Activated CD4-positive, alpha-beta T cell treated with anti-CD3 and anti-CD28 coated beads, Interleukin-2, amount 50 U/mL, for 48 hours (primary cell): ENCODE measurements around the gene EXOC6.
"Not testable (repeated sequence)": the region's sequence is repeated elsewhere in the genome, so short reads cannot be mapped to it uniquely, and the experiment has no call there.

Source experiments
- DNase-seq, 2 experiments: peaks; one replicate each; pipeline ENCODE4 v3.0.0-alpha.2; 2020

EXOC6 gene

DNA sequence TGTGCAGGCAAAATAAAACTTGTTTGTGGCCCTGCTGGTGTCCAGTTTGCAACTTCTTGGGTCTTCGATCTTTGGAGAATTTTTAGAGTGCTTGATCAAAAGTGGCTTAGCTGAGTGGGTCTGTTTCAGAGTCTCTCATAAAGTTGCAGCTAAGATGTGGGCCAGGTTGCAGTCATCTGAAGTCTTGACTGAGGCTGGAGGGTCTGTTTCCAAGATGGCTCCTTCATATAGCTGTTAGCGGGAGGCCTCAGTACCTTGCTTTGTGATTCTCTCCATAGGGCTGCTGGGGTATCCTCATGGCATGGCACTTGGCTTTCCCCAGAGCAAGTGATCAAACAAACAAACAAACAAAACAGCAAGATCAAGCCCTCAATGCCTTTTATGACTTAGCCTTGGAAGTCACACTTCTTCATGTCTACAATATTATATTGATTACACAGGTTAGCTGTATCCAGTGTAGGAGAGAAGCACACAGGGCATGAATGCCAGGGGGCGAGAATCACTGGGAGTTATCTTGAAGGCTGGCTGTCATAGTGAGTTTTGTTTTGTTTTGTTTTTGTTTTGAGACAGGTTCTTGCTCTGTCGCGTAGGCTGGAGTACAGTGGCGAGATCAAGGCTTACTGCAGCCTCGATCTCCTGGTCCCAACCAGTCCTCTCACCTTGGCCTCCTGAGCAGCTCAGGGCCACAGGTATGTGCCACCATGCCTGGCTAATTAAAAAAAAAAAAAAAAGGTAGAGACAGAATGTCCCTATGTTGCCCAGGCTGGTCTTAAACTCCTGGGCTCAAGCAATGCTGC is 235.6 kb downstream of the EXOC6 start:
- no peak for DNase-seq

DNA sequence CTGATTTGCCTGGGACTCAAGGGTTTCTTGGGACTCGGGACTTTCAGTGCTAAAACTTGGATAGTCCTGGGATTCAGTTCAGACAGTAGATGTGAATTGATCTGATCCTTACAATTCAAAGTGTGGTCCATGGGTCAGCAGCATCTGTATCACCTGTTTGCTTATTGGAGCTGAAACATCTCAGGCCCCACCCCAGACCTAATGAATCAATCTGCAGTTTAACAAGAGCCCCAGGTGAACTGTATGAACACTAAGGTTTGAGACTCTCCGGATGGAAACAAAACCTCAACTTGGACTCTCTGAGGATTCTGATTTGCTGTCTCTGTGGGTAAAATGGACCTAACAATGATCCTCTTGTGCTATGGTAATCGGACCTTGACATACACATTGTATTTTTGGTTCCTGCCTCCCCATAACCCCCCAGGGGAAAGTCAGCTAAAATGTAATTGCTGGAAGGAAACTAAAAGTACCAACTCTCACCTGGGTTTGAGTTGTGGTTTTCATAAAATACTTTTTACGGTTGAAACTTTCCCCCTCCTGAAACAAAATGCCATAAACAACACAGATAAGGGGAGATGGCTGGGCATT is 237.0 kb downstream of the EXOC6 start:
- DNase-seq, result no peak

DNA sequence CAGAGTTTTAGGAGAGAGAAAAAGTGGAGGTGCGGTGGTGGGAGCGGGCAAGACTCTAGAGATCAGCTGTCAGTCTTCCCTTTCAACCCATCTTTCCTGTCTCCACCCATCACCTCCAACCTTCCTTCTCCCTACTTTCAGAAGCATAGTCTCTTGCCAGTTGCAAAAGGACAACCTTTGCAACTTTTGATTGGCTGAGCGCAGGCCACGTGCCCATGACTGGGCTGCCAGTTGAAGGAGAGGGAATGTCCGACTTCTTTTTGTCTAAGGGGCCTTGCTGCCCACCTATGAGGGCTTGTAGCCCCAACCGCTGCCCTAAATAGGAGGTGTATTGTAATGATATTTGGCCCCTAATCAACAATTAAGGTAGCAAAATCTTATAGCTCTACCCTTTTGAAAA is 238.0 kb downstream of the EXOC6 start:
- no peak for DNase-seq

DNA sequence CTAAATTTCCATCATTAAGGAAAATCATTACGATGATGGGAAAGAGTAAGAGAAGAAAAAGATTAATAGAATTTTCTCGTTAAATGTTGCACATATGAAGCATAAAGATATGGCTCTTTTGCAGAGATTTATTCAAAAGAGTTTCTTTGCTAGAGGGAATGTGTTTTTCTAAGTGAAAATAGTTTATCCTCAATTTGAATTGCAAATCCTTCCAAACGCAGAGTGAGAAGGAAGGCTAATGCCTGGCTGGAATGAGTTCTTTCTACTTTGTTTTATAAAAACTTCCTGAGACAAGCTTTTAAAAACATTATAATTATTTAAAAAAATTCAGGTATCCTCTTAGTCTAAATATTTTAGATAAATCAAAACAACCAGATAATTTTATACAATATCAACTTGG is 239.5 kb downstream of the EXOC6 start:
- no peak for DNase-seq

DNA sequence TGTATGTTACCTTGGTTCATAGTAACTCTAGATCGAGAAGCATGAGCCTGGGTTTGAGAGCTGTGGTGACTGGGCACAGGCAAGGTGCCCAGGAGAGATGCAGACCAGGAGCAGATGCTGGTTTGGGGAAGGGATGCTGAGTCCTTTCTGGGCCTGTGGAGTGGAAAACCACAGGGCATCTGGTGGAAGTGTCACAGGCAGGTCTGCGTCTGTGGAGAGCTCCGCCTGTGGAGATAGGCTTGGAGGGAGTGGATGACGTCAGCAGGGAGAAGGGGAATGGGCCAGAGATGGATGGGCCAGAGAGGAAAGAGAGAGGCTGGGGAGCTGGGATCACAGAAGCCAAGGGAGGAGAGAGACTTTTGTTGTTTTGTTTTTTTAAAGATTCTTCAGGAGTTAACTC is 240.1 kb downstream of the EXOC6 start:
- no peak for DNase-seq

DNA sequence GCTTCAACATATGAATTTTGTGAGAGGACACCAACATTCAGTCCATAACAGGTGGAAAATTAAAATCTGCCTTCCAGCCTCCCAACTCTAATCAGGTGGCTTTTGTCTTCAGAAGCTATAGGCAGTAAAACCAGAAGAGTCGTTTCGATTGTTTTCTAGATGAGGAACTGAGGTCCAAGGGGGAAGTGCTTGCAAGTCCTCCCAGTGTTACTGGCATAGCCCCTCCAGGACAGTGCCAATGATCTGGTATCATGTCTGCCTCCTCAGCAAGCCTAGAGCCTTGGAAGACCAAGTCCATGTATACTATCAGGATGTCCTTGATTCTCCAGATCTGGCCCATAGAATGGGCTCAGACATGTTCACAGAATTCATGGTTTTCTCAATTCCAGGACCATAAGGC is 242.3 kb downstream of the EXOC6 start:
- DNase-seq, result no peak

DNA sequence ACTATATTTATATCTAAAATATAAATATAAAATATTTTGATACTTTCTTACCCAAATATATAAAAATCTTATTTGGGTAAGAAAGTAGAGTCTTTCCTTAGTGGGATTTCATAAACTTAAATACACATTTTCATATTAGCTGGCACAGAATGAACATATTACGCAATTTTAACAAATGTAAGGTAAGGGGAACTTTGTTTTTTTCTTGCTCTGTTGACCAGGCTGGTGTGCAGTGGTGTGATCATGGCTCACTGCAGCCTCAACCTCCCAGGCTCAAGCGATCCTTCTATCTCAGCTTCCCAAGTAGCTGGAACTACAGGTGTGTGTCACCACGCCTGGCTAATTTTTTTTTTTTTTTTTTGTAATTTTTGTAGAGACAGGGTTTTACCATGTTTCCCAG is 243.6 kb downstream of the EXOC6 start:
- no peak for DNase-seq

DNA sequence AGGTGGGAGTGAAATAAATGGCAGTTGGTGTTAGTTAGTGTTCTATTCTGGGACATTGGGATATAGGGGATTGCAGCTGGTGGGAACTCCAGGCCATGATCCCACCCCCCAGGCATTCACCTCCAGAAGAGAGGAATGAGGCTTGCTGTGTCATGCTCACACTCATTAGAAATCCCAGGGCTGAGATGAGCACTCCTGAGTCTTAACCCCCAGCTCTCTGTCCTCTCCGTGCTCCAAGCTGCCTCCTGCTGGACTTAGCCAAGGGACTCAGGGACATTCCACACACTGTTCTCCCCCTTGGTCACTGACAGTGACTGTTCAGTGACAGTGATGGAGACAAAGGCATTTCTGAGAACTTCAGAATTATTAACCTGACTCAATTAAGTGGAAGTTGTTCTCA is 246.9 kb downstream of the EXOC6 start:
- DNase-seq, result no peak

DNA sequence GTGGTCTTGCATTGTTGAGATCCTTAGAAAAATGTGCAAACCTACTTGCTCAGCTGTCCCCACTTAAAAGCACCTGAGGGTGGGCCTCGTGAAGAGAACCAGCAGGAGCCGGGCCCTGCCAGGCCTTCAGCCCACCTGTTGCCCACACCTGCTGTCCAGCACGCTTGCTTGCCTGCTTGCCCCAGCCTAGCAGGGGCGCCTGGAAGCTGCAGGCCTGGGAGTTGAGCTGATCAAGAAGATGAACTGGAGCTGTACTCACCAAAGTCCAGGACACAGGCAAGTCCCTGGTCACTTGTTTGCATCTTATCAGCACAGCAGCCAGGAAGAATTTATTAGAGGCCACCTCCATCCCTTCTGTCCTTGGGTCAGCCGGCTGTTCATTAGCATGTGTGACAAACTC is 248.6 kb downstream of the EXOC6 start:
- DNase-seq, result no peak

DNA sequence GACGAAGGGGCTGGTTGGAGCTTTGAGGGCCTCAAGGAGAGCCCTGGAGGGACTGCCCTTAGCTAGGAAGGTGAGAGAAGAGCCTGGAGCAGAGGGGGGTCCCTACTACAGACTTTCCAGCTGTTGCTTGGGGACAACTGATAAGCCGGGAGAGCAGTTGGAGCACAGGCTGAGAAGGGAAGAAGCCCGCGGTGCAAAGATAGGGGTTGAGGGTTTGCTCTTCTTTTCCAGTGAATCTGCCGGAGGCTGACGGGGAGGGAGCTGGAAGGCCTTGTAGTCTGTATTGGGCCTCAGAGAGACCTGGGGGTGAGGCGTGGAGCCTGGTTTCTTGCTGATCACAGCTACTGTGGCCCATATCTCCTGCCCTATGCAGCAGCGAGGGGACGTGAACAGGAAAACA is 249.1 kb downstream of the EXOC6 start:
- DNase-seq, result no peak

DNA sequence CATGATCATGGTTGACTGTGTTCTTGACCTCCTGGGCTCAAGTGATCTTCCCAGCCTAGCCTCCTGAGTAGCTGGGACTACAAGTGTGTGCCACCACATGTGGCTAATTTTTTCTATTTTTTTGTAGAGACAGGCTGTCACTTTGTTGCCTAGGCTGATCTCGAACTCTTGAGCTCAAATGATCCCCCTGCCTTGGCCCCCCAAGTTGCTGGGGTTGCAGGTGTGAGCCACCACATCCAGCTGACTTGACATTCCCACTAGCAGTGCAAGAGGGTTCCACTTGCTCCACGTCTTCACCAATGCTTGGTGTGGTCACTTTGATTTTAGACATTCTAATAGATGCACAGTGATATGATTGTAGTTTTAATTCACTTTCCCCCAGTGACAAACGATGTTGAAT is 250.5 kb downstream of the EXOC6 start:
- DNase-seq, result no peak

DNA sequence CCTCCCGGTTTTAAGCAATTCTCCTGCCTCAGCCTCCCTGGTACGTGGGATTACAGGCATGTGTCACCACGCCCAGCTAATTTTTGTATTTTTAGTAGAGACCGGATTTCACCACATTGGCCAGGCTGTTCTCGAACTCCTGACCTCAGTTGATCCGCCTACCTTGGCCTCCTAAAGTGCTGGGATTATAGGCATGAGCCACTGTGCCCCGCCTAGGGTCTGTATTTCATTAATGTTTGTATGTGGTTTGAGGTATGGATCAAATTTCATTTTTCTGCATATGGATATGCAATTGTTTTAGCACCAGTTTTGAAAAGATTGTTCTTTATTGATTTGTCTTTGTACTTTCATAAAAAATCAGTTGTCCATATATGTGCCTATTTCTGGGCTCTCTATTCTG is 251.3 kb downstream of the EXOC6 start:
- DNase-seq, result no peak

DNA sequence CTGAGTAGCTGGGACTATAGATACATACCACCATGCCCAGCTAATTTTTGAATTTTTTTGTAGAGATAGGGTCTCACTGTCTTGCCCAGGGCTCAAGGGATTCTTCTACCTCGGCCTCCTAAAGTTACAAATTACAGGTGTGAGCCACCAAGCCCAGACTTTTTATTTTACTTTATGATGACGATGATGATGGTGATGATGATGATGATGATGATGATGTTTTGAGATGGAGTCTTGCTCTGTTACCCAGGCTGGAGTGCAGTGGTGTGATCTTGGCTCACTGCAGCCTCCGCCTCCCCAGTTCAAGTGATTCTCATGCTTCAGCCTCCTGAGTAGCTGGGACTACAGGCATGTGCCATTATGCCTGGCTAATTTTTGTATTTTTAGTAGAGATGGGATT is 252.8 kb downstream of the EXOC6 start:
- DNase-seq, result not testable (repeated sequence)

DNA sequence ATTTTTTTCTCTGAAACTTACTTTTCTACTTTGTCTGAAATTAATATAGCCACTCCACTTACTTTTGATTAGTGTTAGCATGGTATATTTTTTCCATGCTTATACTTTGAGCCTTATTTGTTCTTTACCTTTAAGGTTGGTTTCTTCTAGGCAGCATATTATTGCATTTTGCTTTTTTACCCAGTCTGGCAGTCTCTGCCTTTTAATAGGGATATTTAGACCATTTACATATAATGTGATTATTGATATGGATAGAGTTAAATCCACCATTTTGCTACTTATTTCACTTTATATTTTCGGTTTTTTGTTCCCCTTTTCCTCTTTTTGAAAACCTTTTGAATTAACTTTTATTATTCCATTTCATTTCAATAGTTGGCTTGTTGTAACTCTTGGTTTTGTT is 255.6 kb downstream of the EXOC6 start:
- DNase-seq, result no peak

DNA sequence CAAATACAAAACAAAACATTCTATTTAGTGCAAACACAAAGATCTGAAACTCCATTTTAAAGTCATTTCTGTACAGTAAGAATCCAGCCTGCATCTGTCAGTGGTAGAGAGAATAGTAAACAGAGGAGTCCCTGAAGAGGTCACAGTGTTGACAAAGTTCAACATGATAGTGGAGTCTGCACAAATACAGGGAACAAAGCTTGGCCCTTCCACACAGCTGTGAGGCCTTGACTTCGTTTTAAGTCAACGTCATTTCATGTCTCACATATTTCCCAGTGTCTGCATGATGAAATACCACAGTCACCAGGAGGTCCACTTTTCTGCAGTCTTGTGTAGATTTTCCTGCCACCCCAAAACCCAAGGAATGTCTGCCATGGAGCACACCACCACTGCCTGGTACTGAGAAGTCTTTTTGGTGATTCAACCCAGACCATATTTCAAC is 258.3 kb downstream of the EXOC6 start:
- no peak for DNase-seq
